Prostate gland (tissue), 2 donors: ENCODE results near the gene SNIP1.

Experiments
- POLR2A ChIP-seq: fragments of 450-650 bp; IDR thresholded peaks from one replicate; pipeline ENCODE4 v1.6.1; 2016; ENCODE audit warnings: antibody characterized with exemption, mild to moderate bottlenecking
- POLR2AphosphoS5 ChIP-seq: sonication (generic); formaldehyde crosslinking; IDR thresholded peaks from one replicate; pipeline ENCODE4 v1.6.1; 2017; ENCODE audit warnings: antibody characterized with exemption
- TF ChIP-seq, protein P1 (sequence below), 4 experiments: fragments of 200-600 bp in 2 of 4; fragments of 450-650 bp in 2 of 4; sonication (generic) in 2 of 4; IDR thresholded peaks; 1 replicate in 3 of 4; 2 replicates in 1 of 4; pipeline ENCODE4 v1.5.1; 2016 to 2019; ENCODE audit warnings: antibody characterized with exemption in 4 of 4, mild to moderate bottlenecking in 2 of 4, moderate library complexity in 2 of 4

- no peak for TF ChIP-seq POLR2A
- TF ChIP-seq, protein P1, sequence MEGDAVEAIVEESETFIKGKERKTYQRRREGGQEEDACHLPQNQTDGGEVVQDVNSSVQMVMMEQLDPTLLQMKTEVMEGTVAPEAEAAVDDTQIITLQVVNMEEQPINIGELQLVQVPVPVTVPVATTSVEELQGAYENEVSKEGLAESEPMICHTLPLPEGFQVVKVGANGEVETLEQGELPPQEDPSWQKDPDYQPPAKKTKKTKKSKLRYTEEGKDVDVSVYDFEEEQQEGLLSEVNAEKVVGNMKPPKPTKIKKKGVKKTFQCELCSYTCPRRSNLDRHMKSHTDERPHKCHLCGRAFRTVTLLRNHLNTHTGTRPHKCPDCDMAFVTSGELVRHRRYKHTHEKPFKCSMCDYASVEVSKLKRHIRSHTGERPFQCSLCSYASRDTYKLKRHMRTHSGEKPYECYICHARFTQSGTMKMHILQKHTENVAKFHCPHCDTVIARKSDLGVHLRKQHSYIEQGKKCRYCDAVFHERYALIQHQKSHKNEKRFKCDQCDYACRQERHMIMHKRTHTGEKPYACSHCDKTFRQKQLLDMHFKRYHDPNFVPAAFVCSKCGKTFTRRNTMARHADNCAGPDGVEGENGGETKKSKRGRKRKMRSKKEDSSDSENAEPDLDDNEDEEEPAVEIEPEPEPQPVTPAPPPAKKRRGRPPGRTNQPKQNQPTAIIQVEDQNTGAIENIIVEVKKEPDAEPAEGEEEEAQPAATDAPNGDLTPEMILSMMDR (IDR thresholded peaks at IDR 0.05), result no peak
- TF ChIP-seq POLR2AphosphoS5, result no peak
Observed at GRCh38 chr1:37501661-37502060, 52.4 kb downstream of the SNIP1 start.
